GM23338 (cell line): Measurements from ENCODE around the gene CENPN.

Experiments
- CREB1 ChIP-seq: fragments of 250-450 bp; sonication (Bioruptor Pico); IDR thresholded peaks from 2 replicates; pipeline ENCODE4 v1.5.0; 2020; ENCODE audit warnings: low read depth, mild to moderate bottlenecking, moderate library complexity
- EZH2 ChIP-seq: fragments of 200-600 bp; sonication (generic); IDR thresholded peaks from one replicate; pipeline ENCODE4 v1.8.0; 2017; ENCODE audit warnings: antibody characterized with exemption, mild to moderate bottlenecking, low read depth; ENCODE audit not compliant: unreplicated experiment
- EZH2phosphoT487 ChIP-seq: fragments of 200-600 bp; sonication (generic); IDR thresholded peaks from one replicate; pipeline ENCODE4 v1.8.1; 2018; ENCODE audit warnings: antibody characterized with exemption; ENCODE audit not compliant: unreplicated experiment
- JUNB ChIP-seq: IDR thresholded peaks from one replicate; pipeline ENCODE4 v1.6.1; 2016; ENCODE audit warnings: antibody characterized with exemption; ENCODE audit not compliant: unreplicated experiment
- NANOG ChIP-seq: IDR thresholded peaks from 2 replicates; pipeline ENCODE4 v1.6.1; 2016; ENCODE audit warnings: antibody characterized with exemption, borderline replicate concordance
- POLR2AphosphoS5 ChIP-seq: IDR thresholded peaks from 2 replicates; pipeline ENCODE4 v1.6.1; 2016; ENCODE audit warnings: antibody characterized with exemption, low read depth
- STAT1 ChIP-seq: IDR thresholded peaks from one replicate; pipeline ENCODE4 v1.6.1; 2016; ENCODE audit warnings: antibody characterized with exemption; ENCODE audit not compliant: unreplicated experiment
- ZNF114 ChIP-seq: fragments of 250-450 bp; sonication (Bioruptor Pico); IDR thresholded peaks from 2 replicates; pipeline ENCODE4 v1.5.0; 2020; ENCODE audit warnings: mild to moderate bottlenecking, moderate library complexity
- ZNF331 ChIP-seq: fragments of 250-450 bp; sonication (Bioruptor Pico); IDR thresholded peaks from 2 replicates; pipeline ENCODE4 v1.5.0; 2020; ENCODE audit warnings: low read depth, mild to moderate bottlenecking, moderate library complexity
- TF ChIP-seq, protein P1 (sequence below), 2 experiments: fragments of 200-600 bp in 1 of 2; sonication (generic) in 1 of 2; conservative IDR thresholded peaks; 2 replicates each; pipeline versions ENCODE4 v1.5.1 to v1.6.1; 2016 to 2017; ENCODE audit warnings: antibody characterized with exemption in 2 of 2, low read depth in 2 of 2, mild to moderate bottlenecking in 2 of 2, moderate library complexity in 1 of 2
- TF ChIP-seq, protein P2 (sequence below): IDR thresholded peaks from one replicate; pipeline ENCODE4 v1.6.1; 2018; ENCODE audit warnings: antibody characterized with exemption; ENCODE audit not compliant: unreplicated experiment
- TF ChIP-seq, protein P3 (sequence below): fragments of 250-450 bp; sonication (Bioruptor Pico); IDR thresholded peaks from 2 replicates; pipeline ENCODE4 v1.5.0; 2020; ENCODE audit warnings: mild to moderate bottlenecking, moderate library complexity
- TF ChIP-seq, protein P4 (sequence below): IDR thresholded peaks from 2 replicates; pipeline ENCODE4 v1.6.1; 2016; ENCODE audit warnings: antibody characterized with exemption

DNA sequence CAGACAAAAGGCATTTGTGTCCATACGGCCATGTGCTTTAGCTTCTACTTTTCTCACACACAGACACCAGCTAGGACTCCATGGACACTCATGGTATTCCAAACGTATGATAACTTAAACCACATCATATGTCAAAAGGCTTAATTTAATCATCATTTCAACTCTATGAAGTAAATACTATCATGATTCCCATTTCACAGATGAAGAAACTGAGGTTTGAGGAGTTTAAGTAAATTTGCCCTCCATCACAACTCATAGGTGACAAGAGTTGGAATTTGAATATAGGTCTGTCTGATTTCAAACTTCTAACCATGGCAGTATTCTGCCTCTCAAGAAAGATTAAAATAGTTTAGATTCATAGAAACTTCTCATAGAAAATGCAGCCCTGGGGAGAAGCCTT, 44.1 kb upstream of the CENPN start:
- TF ChIP-seq, protein P1, sequence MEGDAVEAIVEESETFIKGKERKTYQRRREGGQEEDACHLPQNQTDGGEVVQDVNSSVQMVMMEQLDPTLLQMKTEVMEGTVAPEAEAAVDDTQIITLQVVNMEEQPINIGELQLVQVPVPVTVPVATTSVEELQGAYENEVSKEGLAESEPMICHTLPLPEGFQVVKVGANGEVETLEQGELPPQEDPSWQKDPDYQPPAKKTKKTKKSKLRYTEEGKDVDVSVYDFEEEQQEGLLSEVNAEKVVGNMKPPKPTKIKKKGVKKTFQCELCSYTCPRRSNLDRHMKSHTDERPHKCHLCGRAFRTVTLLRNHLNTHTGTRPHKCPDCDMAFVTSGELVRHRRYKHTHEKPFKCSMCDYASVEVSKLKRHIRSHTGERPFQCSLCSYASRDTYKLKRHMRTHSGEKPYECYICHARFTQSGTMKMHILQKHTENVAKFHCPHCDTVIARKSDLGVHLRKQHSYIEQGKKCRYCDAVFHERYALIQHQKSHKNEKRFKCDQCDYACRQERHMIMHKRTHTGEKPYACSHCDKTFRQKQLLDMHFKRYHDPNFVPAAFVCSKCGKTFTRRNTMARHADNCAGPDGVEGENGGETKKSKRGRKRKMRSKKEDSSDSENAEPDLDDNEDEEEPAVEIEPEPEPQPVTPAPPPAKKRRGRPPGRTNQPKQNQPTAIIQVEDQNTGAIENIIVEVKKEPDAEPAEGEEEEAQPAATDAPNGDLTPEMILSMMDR (conservative IDR thresholded peaks at IDR 0.05; ENCODE audit: low read depth in 2 of 2): no peak
- TF ChIP-seq POLR2AphosphoS5 (no peak), EZH2 (no peak), EZH2phosphoT487 (no peak), STAT1 (no peak), NANOG (no peak), CREB1 (CRISPR knock-in tag) (no peak), JUNB (no peak), ZNF114 (CRISPR knock-in tag) (no peak), ZNF331 (CRISPR knock-in tag) (no peak)
- TF ChIP-seq, protein P2, sequence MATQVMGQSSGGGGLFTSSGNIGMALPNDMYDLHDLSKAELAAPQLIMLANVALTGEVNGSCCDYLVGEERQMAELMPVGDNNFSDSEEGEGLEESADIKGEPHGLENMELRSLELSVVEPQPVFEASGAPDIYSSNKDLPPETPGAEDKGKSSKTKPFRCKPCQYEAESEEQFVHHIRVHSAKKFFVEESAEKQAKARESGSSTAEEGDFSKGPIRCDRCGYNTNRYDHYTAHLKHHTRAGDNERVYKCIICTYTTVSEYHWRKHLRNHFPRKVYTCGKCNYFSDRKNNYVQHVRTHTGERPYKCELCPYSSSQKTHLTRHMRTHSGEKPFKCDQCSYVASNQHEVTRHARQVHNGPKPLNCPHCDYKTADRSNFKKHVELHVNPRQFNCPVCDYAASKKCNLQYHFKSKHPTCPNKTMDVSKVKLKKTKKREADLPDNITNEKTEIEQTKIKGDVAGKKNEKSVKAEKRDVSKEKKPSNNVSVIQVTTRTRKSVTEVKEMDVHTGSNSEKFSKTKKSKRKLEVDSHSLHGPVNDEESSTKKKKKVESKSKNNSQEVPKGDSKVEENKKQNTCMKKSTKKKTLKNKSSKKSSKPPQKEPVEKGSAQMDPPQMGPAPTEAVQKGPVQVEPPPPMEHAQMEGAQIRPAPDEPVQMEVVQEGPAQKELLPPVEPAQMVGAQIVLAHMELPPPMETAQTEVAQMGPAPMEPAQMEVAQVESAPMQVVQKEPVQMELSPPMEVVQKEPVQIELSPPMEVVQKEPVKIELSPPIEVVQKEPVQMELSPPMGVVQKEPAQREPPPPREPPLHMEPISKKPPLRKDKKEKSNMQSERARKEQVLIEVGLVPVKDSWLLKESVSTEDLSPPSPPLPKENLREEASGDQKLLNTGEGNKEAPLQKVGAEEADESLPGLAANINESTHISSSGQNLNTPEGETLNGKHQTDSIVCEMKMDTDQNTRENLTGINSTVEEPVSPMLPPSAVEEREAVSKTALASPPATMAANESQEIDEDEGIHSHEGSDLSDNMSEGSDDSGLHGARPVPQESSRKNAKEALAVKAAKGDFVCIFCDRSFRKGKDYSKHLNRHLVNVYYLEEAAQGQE: no peak
- TF ChIP-seq, protein P3, sequence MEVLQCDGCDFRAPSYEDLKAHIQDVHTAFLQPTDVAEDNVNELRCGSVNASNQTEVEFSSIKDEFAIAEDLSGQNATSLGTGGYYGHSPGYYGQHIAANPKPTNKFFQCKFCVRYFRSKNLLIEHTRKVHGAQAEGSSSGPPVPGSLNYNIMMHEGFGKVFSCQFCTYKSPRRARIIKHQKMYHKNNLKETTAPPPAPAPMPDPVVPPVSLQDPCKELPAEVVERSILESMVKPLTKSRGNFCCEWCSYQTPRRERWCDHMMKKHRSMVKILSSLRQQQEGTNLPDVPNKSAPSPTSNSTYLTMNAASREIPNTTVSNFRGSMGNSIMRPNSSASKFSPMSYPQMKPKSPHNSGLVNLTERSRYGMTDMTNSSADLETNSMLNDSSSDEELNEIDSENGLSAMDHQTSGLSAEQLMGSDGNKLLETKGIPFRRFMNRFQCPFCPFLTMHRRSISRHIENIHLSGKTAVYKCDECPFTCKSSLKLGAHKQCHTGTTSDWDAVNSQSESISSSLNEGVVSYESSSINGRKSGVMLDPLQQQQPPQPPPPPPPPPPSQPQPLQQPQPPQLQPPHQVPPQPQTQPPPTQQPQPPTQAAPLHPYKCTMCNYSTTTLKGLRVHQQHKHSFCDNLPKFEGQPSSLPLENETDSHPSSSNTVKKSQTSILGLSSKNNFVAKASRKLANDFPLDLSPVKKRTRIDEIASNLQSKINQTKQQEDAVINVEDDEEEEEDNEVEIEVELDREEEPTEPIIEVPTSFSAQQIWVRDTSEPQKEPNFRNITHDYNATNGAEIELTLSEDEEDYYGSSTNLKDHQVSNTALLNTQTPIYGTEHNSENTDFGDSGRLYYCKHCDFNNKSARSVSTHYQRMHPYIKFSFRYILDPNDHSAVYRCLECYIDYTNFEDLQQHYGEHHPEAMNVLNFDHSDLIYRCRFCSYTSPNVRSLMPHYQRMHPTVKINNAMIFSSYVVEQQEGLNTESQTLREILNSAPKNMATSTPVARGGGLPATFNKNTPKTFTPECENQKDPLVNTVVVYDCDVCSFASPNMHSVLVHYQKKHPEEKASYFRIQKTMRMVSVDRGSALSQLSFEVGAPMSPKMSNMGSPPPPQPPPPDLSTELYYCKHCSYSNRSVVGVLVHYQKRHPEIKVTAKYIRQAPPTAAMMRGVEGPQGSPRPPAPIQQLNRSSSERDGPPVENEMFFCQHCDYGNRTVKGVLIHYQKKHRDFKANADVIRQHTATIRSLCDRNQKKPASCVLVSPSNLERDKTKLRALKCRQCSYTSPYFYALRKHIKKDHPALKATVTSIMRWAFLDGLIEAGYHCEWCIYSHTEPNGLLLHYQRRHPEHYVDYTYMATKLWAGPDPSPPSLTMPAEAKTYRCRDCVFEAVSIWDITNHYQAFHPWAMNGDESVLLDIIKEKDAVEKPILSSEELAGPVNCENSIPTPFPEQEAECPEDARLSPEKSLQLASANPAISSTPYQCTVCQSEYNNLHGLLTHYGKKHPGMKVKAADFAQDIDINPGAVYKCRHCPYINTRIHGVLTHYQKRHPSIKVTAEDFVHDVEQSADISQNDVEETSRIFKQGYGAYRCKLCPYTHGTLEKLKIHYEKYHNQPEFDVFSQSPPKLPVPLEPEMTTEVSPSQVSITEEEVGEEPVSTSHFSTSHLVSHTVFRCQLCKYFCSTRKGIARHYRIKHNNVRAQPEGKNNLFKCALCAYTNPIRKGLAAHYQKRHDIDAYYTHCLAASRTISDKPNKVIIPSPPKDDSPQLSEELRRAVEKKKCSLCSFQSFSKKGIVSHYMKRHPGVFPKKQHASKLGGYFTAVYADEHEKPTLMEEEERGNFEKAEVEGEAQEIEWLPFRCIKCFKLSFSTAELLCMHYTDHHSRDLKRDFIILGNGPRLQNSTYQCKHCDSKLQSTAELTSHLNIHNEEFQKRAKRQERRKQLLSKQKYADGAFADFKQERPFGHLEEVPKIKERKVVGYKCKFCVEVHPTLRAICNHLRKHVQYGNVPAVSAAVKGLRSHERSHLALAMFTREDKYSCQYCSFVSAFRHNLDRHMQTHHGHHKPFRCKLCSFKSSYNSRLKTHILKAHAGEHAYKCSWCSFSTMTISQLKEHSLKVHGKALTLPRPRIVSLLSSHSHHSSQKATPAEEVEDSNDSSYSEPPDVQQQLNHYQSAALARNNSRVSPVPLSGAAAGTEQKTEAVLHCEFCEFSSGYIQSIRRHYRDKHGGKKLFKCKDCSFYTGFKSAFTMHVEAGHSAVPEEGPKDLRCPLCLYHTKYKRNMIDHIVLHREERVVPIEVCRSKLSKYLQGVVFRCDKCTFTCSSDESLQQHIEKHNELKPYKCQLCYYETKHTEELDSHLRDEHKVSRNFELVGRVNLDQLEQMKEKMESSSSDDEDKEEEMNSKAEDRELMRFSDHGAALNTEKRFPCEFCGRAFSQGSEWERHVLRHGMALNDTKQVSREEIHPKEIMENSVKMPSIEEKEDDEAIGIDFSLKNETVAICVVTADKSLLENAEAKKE: no peak
- TF ChIP-seq, protein P4, sequence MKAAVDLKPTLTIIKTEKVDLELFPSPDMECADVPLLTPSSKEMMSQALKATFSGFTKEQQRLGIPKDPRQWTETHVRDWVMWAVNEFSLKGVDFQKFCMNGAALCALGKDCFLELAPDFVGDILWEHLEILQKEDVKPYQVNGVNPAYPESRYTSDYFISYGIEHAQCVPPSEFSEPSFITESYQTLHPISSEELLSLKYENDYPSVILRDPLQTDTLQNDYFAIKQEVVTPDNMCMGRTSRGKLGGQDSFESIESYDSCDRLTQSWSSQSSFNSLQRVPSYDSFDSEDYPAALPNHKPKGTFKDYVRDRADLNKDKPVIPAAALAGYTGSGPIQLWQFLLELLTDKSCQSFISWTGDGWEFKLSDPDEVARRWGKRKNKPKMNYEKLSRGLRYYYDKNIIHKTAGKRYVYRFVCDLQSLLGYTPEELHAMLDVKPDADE: no peak
